ENCODE measurements around the gene GCGR. TPM values are rescaled to one million over a fixed set of nuclear protein-coding genes. Genes with fewer than 3 reads are reported as not detected.

Gene GCGR
- total RNA-seq, 1 donor from 2014 or later = not detected

- H3K4me3 Mint-ChIP-seq = no peak overlapping the region
- peaks cover 14% of the 10 kb centered on the region for H3K27me3 Mint-ChIP-seq (ENCODE audit: low read depth)
- no peaks in the 10 kb centered on the region for H3K36me3 Mint-ChIP-seq (ENCODE audit: low read depth)
- H3K4me1 Mint-ChIP-seq = peaks cover 10% of the 10 kb centered on the region
- no peaks in the 10 kb centered on the region for H3K9me3 Mint-ChIP-seq
- TF ChIP-seq, protein P1, sequence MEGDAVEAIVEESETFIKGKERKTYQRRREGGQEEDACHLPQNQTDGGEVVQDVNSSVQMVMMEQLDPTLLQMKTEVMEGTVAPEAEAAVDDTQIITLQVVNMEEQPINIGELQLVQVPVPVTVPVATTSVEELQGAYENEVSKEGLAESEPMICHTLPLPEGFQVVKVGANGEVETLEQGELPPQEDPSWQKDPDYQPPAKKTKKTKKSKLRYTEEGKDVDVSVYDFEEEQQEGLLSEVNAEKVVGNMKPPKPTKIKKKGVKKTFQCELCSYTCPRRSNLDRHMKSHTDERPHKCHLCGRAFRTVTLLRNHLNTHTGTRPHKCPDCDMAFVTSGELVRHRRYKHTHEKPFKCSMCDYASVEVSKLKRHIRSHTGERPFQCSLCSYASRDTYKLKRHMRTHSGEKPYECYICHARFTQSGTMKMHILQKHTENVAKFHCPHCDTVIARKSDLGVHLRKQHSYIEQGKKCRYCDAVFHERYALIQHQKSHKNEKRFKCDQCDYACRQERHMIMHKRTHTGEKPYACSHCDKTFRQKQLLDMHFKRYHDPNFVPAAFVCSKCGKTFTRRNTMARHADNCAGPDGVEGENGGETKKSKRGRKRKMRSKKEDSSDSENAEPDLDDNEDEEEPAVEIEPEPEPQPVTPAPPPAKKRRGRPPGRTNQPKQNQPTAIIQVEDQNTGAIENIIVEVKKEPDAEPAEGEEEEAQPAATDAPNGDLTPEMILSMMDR (conservative IDR thresholded peaks at IDR 0.05) = no peak
- H3K27ac Mint-ChIP-seq (ENCODE audit: unreplicated experiment) = no peak overlapping the region
- no peak for DNase-seq (ENCODE audit: low read depth, low spot score)
Observed at GRCh38 chr17:81821147-81821546, 17.2 kb downstream of the GCGR start.

- TF ChIP-seq, protein P1 (conservative IDR thresholded peaks at IDR 0.05) = peak; percentile 50
- DNase-seq (ENCODE audit: low read depth, low spot score) = peak; percentile 38
- peaks cover 9% of the 10 kb centered on the region for H3K4me1 Mint-ChIP-seq
- no peak overlapping the region for H3K27ac Mint-ChIP-seq (ENCODE audit: unreplicated experiment)
- no peaks in the 10 kb centered on the region for H3K9me3 Mint-ChIP-seq
- no peak overlapping the region for H3K4me3 Mint-ChIP-seq
- H3K27me3 Mint-ChIP-seq (ENCODE audit: low read depth) = peaks cover 12% of the 10 kb centered on the region
- H3K36me3 Mint-ChIP-seq (ENCODE audit: low read depth) = no peaks in the 10 kb centered on the region
Observed at GRCh38 chr17:81821603-81822311, 17.8 kb downstream of the GCGR start.

DNA sequence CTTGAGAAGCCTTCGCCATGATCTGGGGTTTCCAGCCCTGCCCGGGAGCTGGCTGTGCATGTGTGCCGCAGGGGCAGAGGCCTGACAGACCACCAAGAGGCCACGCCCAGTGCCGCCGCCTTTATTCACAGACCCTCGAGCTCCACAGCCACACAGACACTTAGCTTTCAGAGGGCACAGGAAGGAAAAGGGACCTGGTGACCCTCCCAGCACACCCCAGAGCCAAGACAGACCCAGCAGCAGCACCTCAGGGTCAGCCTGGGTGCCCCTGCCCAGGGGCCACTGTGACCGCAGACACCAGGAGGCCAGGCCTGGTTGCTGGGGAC, 18.3 kb downstream of the GCGR start:
- no peak overlapping the region for H3K4me3 Mint-ChIP-seq
- no peak overlapping the region for H3K27ac Mint-ChIP-seq (ENCODE audit: unreplicated experiment)
- no peaks in the 10 kb centered on the region for H3K36me3 Mint-ChIP-seq (ENCODE audit: low read depth)
- peaks cover 9% of the 10 kb centered on the region for H3K4me1 Mint-ChIP-seq
- no peaks in the 10 kb centered on the region for H3K9me3 Mint-ChIP-seq
- peaks cover 10% of the 10 kb centered on the region for H3K27me3 Mint-ChIP-seq (ENCODE audit: low read depth)
- TF ChIP-seq, protein P1 (conservative IDR thresholded peaks at IDR 0.05) = no peak
- no peak for DNase-seq (ENCODE audit: low read depth, low spot score)

DNA sequence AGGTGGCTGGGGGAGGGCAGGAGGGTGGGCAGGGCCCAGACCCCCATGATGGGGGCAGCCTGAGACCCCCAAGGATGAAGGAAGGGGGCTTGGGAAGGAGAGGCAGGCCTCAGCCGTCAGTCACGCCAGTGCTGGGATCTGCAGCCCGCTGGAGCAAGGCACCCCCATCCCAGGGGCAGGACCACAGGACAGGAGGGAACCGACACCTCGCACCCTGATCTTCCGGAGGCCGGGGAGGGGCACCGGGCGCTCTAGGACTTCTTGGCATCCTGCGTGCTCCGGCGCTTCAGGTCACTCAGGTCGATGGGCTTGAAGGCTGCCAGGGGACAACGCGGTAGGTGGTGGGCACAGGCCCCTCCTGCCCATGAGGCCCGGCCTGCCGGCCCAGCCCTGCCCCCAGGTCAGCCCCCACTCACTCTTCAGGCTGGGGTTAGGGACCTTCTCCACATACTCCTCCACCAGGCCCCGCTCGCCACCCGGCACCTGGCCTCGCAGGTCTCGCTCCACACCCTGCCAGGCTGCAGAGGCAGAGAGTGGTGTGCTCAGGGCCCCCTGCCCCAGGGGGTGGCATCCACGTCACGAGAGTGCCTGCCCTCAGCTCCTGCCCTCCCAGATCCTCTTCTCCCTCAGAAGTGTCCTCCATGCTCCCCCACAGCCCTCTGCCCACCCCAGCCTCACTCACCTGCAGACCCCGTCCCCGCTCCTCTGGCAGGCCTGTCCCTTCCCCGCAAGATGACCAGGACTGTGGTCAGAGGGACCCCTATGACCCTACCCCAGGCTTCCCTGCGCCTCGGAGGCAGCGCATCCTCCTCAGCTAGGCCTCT, 19.3 kb downstream of the GCGR start:
- Mint-ChIP-seq H3K9me3 (no peaks in the 10 kb centered on the region), H3K36me3 (ENCODE audit: low read depth) (no peaks in the 10 kb centered on the region), H3K27ac (ENCODE audit: unreplicated experiment) (no peak overlapping the region), H3K4me3 (no peak overlapping the region), H3K27me3 (ENCODE audit: low read depth) (peaks cover 2% of the 10 kb centered on the region), H3K4me1 (peaks cover 9% of the 10 kb centered on the region)
- TF ChIP-seq, protein P1 (conservative IDR thresholded peaks at IDR 0.05) = no peak
- no peak for DNase-seq (ENCODE audit: low read depth, low spot score)

- TF ChIP-seq, protein P1 (conservative IDR thresholded peaks at IDR 0.05) = no peak
- peaks cover 3% of the 10 kb centered on the region for H3K36me3 Mint-ChIP-seq (ENCODE audit: low read depth)
- no peak for DNase-seq (ENCODE audit: low read depth, low spot score)
- no peak overlapping the region for H3K4me3 Mint-ChIP-seq
- peaks cover 16% of the 10 kb centered on the region for H3K4me1 Mint-ChIP-seq
- no peaks in the 10 kb centered on the region for H3K27me3 Mint-ChIP-seq (ENCODE audit: low read depth)
- no peaks in the 10 kb centered on the region for H3K9me3 Mint-ChIP-seq
- no peak overlapping the region for H3K27ac Mint-ChIP-seq (ENCODE audit: unreplicated experiment)
Observed at GRCh38 chr17:81823820-81824550, 20.0 kb downstream of the GCGR start.
